Skeletal muscle tissue (tissue), 4 donors: ENCODE measurements around the gene KCNMB2. TPM values are rescaled to one million over a fixed set of nuclear protein-coding genes. Genes with fewer than 3 reads are reported as not detected.

ENCODE experiments used
- H3K27ac ChIP-seq: one replicate; pipeline ENCODE4 v1.7.0; 2013; ENCODE audit warnings: mild to moderate bottlenecking, low read depth, low read length, inconsistent platforms
- H3K27me3 ChIP-seq, 3 donors: one replicate each; pipeline ENCODE4 v1.7.0; 2013; ENCODE audit warnings: low read length in 3 of 3; ENCODE audit not compliant: control insufficient read depth in 3 of 3, insufficient read depth in 3 of 3
- H3K36me3 ChIP-seq, 3 donors: one replicate each; pipeline ENCODE4 v1.7.0; 2013; ENCODE audit warnings: low read length in 3 of 3; ENCODE audit not compliant: control insufficient read depth in 3 of 3, insufficient read depth in 3 of 3
- H3K4me1 ChIP-seq, 3 donors: one replicate each; pipeline ENCODE4 v1.7.0; 2013; ENCODE audit warnings: low read length in 3 of 3, mild to moderate bottlenecking in 3 of 3; ENCODE audit not compliant: control insufficient read depth in 3 of 3, insufficient read depth in 3 of 3
- H3K4me3 ChIP-seq, 3 donors: one replicate each; pipeline ENCODE4 v1.7.0; 2013; ENCODE audit warnings: low read length in 3 of 3
- H3K9ac ChIP-seq, 3 donors: one replicate each; pipeline ENCODE4 v1.7.0; 2013; ENCODE audit warnings: low read length in 3 of 3, mild to moderate bottlenecking in 3 of 3, moderate library complexity in 2 of 3, low read depth in 1 of 3
- H3K9me3 ChIP-seq, 3 donors: one replicate each; pipeline ENCODE4 v1.7.0; 2013; ENCODE audit warnings: low read length in 3 of 3; ENCODE audit not compliant: control insufficient read depth in 3 of 3
- total RNA-seq: library from RNA; depleted of rRNA; stranded (reverse); fragments of >200 nt; gene quantifications from one replicate; pipeline ENCODE4 v1.2.3, GENCODE V29; 2014
- donor health status: Osteomylitis.

The KCNMB2 gene
- 11.5 TPM for total RNA-seq

- Histone ChIP-seq H3K4me1 (peaks cover 6 to 7% (median 6%) of the 10 kb centered on the region in 3 donors), H3K4me3 (peak within 1 kb of the TSS; percentile 40 to 63 (median 45)), H3K36me3 (no peaks in the 10 kb centered on the region), H3K9ac (peak within 1 kb of the TSS in 1 of 3 donors; percentile 19), H3K9me3 (no peaks in the 10 kb centered on the region), H3K27me3 (peaks cover 0 to 8% (median 4%) of the 10 kb centered on the region in 3 donors), H3K27ac (no peak within 1 kb of the TSS)
Measured at GRCh38 chr3:178536211-178537079, at the start of gene KCNMB2. Gene KCNMB2 (plus strand): TSS chr3:178536436.

GRCh38 chr3:178486903-178487302 lies 49.3 kb upstream of the KCNMB2 start:
- Histone ChIP-seq H3K27ac (no peak overlapping the region), H3K27me3 (no peaks in the 10 kb centered on the region), H3K36me3 (no peaks in the 10 kb centered on the region), H3K4me3 (no peak overlapping the region), H3K4me1 (no peaks in the 10 kb centered on the region), H3K9me3 (no peaks in the 10 kb centered on the region), H3K9ac (no peak overlapping the region)

GRCh38 chr3:178487752-178488151 lies 48.5 kb upstream of the KCNMB2 start:
- Histone ChIP-seq H3K4me1 (no peaks in the 10 kb centered on the region), H3K27ac (no peak overlapping the region), H3K4me3 (no peak overlapping the region), H3K36me3 (no peaks in the 10 kb centered on the region), H3K9me3 (no peaks in the 10 kb centered on the region), H3K9ac (no peak overlapping the region), H3K27me3 (no peaks in the 10 kb centered on the region)

- Histone ChIP-seq H3K27ac (no peak overlapping the region), H3K9me3 (no peaks in the 10 kb centered on the region), H3K27me3 (no peaks in the 10 kb centered on the region), H3K4me1 (no peaks in the 10 kb centered on the region), H3K9ac (no peak overlapping the region), H3K4me3 (no peak overlapping the region), H3K36me3 (no peaks in the 10 kb centered on the region)
Measured at GRCh38 chr3:178491751-178492150, 44.5 kb upstream of the KCNMB2 start.

GRCh38 chr3:178492491-178492890 lies 43.7 kb upstream of the KCNMB2 start:
- H3K9ac ChIP-seq, result no peak overlapping the region
- H3K27me3 ChIP-seq, result no peaks in the 10 kb centered on the region
- no peaks in the 10 kb centered on the region for H3K9me3 ChIP-seq
- H3K4me3 ChIP-seq, result no peak overlapping the region
- no peak overlapping the region for H3K27ac ChIP-seq
- H3K36me3 ChIP-seq, result no peaks in the 10 kb centered on the region
- H3K4me1 ChIP-seq, result no peaks in the 10 kb centered on the region

- H3K27ac ChIP-seq, result no peak overlapping the region
- H3K9me3 ChIP-seq, result no peaks in the 10 kb centered on the region
- no peak overlapping the region for H3K4me3 ChIP-seq
- no peaks in the 10 kb centered on the region for H3K27me3 ChIP-seq
- H3K4me1 ChIP-seq, result no peaks in the 10 kb centered on the region
- H3K9ac ChIP-seq, result no peak overlapping the region
- no peaks in the 10 kb centered on the region for H3K36me3 ChIP-seq
Measured at GRCh38 chr3:178494386-178494785, 41.9 kb upstream of the KCNMB2 start.

GRCh38 chr3:178496911-178497310 lies 39.3 kb upstream of the KCNMB2 start:
- Histone ChIP-seq H3K27me3 (no peaks in the 10 kb centered on the region), H3K9ac (no peak overlapping the region), H3K4me3 (no peak overlapping the region), H3K36me3 (no peaks in the 10 kb centered on the region), H3K27ac (no peak overlapping the region), H3K4me1 (no peaks in the 10 kb centered on the region), H3K9me3 (no peaks in the 10 kb centered on the region)

GRCh38 chr3:178498871-178499270 lies 37.4 kb upstream of the KCNMB2 start:
- no peaks in the 10 kb centered on the region for H3K36me3 ChIP-seq
- no peaks in the 10 kb centered on the region for H3K4me1 ChIP-seq
- no peak overlapping the region for H3K4me3 ChIP-seq
- no peak overlapping the region for H3K9ac ChIP-seq
- H3K27me3 ChIP-seq, result no peaks in the 10 kb centered on the region
- H3K27ac ChIP-seq, result no peak overlapping the region
- no peaks in the 10 kb centered on the region for H3K9me3 ChIP-seq

- Histone ChIP-seq H3K27ac (no peak overlapping the region), H3K27me3 (no peaks in the 10 kb centered on the region), H3K36me3 (no peaks in the 10 kb centered on the region), H3K4me3 (no peak overlapping the region), H3K9ac (no peak overlapping the region), H3K9me3 (no peaks in the 10 kb centered on the region), H3K4me1 (no peaks in the 10 kb centered on the region)
Measured at GRCh38 chr3:178500631-178501030, 35.6 kb upstream of the KCNMB2 start.

GRCh38 chr3:178504128-178504527 lies 32.1 kb upstream of the KCNMB2 start:
- no peaks in the 10 kb centered on the region for H3K9me3 ChIP-seq
- H3K36me3 ChIP-seq, result no peaks in the 10 kb centered on the region
- no peak overlapping the region for H3K9ac ChIP-seq
- no peaks in the 10 kb centered on the region for H3K27me3 ChIP-seq
- no peak overlapping the region for H3K4me3 ChIP-seq
- H3K27ac ChIP-seq, result no peak overlapping the region
- H3K4me1 ChIP-seq, result no peaks in the 10 kb centered on the region
